ENCODE measurements around the gene TFCP2.

DNA sequence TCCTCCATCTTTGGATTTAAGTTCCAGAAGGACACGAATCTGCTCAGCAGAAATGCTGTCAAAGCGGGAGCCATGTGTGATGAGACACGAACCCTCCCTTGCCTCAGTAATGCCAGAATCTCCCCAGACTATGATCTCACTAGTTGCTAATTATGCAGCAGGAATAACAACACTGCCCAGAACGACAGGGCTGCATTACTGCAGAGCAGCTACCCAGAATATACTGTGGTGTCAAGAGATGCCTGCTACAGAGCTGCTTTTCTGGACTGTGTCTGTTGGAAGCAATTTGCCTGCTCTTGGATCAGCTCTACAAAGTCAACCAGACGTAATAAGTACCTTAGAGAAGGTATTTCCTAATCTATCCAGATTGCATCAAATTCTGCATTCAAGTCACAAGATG, 95.0 kb downstream of the TFCP2 start:
- TF ChIP-seq, protein P1, sequence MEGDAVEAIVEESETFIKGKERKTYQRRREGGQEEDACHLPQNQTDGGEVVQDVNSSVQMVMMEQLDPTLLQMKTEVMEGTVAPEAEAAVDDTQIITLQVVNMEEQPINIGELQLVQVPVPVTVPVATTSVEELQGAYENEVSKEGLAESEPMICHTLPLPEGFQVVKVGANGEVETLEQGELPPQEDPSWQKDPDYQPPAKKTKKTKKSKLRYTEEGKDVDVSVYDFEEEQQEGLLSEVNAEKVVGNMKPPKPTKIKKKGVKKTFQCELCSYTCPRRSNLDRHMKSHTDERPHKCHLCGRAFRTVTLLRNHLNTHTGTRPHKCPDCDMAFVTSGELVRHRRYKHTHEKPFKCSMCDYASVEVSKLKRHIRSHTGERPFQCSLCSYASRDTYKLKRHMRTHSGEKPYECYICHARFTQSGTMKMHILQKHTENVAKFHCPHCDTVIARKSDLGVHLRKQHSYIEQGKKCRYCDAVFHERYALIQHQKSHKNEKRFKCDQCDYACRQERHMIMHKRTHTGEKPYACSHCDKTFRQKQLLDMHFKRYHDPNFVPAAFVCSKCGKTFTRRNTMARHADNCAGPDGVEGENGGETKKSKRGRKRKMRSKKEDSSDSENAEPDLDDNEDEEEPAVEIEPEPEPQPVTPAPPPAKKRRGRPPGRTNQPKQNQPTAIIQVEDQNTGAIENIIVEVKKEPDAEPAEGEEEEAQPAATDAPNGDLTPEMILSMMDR (IDR thresholded peaks at IDR 0.05) = no peak
- TF ChIP-seq EP300 (IDR thresholded peaks at IDR 0.05) = no peak
